Natural killer cell (primary cell): ENCODE measurements around the gene ORAI3. TPM values are rescaled to one million over a fixed set of nuclear protein-coding genes. Genes with fewer than 3 reads are reported as not detected.

ENCODE experiments used
- ATAC-seq, 3 donors: fragments of 150-1000 bp in 2 of 3; fragments of 200-7000 bp in 1 of 3; cut with Tn5 transposase; 1 replicate in 1 of 3; 2 replicates in 2 of 3; pipeline ENCODE4 v1.10.0; 2021; ENCODE audit warnings: mild to moderate bottlenecking in 2 of 3, moderate library complexity in 2 of 3
- DNase-seq, 2 donors: peaks; one replicate each; pipeline versions ENCODE4 v3.0.0 to v3.0.0-alpha.2; 2013 to 2021; ENCODE audit warnings: mixed read lengths in 1 of 2
- H3K27ac ChIP-seq: one replicate; pipeline ENCODE4 v1.5.1; 2013; ENCODE audit warnings: mild to moderate bottlenecking, low read length
- H3K27me3 ChIP-seq: one replicate; pipeline ENCODE4 v1.6.1; 2013; ENCODE audit warnings: low read length; ENCODE audit not compliant: control insufficient read depth, insufficient read depth
- H3K36me3 ChIP-seq: one replicate; pipeline ENCODE4 v1.6.1; 2013; ENCODE audit warnings: low read length; ENCODE audit not compliant: control insufficient read depth, insufficient read depth
- H3K4me1 ChIP-seq: one replicate; pipeline ENCODE4 v1.6.1; 2013; ENCODE audit warnings: low read length; ENCODE audit not compliant: control insufficient read depth, insufficient read depth
- H3K4me3 ChIP-seq: one replicate; pipeline ENCODE4 v1.5.1; 2013; ENCODE audit warnings: low read length
- H3K9me3 ChIP-seq: one replicate; pipeline ENCODE4 v1.6.1; 2013; ENCODE audit warnings: low read length; ENCODE audit not compliant: control insufficient read depth, insufficient read depth
- H3K27ac Mint-ChIP-seq, 2 donors: one replicate each; pipeline ENCODE4 v1.8.0; 2022; ENCODE audit warnings: mild to moderate bottlenecking in 2 of 2, mixed read lengths in 2 of 2, moderate library complexity in 1 of 2
- H3K27me3 Mint-ChIP-seq, 2 donors: one replicate each; pipeline ENCODE4 v1.8.0; 2022; ENCODE audit warnings: low read depth in 2 of 2, mixed read lengths in 2 of 2
- H3K36me3 Mint-ChIP-seq: one replicate; pipeline ENCODE4 v1.8.0; 2022; ENCODE audit warnings: mixed read lengths
- H3K4me1 Mint-ChIP-seq, 2 donors: one replicate each; pipeline ENCODE4 v1.8.0; 2022; ENCODE audit warnings: mixed read lengths in 2 of 2
- H3K4me3 Mint-ChIP-seq: one replicate; pipeline ENCODE4 v1.8.0; 2022; ENCODE audit warnings: mild to moderate bottlenecking, moderate library complexity, mixed read lengths
- H3K9me3 Mint-ChIP-seq, 2 donors: one replicate each; pipeline ENCODE4 v1.8.0; 2022; ENCODE audit warnings: mixed read lengths in 2 of 2
- WGBS: methylation state at CpG from one replicate; pipeline ENCODE4 v1.1.7; 2013; ENCODE audit warnings: missing lambda C conversion rate; ENCODE audit not compliant: insufficient coverage; 5-methylcytosine and 5-hydroxymethylcytosine counted together
- intact Hi-C: fragments of 100-400 bp; cut with micrococcal nuclease; formaldehyde crosslinking; loops from one replicate; pipeline ENCODE4 v1.14.2; 2022
- total RNA-seq, 4 donors: library from RNA; stranded (reverse); fragments of 120-200 nt in 1 of 4; gene quantifications; one replicate each; pipeline versions ENCODE4 v1.2.3 to v1.2.4, GENCODE V29; 2013 to 2022
- TF ChIP-seq, protein P1 (sequence below): fragments of 200-600 bp; IDR thresholded peaks from one replicate; pipeline ENCODE4 v1.8.0; 2022; ENCODE audit warnings: antibody characterized with exemption

Gene ORAI3
- total RNA-seq, 3 donors from 2014 or later (not counting 1 experiment from before 2014, with no cell fraction given) = 10.8 to 19.8 (median 12.8) TPM

- Mint-ChIP-seq H3K9me3 (peaks cover 2% of the 10 kb centered on the region in 2 donors), H3K27ac (peak overlapping the region; percentile 96 to 99), H3K4me3 (peak overlapping the region; percentile 99), H3K36me3 (no peaks in the 10 kb centered on the region), H3K4me1 (peaks cover 29 to 31% of the 10 kb centered on the region in 2 donors), H3K27me3 (no peaks in the 10 kb centered on the region)
- Histone ChIP-seq H3K36me3 (no peaks in the 10 kb centered on the region), H3K27me3 (no peaks in the 10 kb centered on the region), H3K4me1 (peaks cover 47% of the 10 kb centered on the region), H3K9me3 (no peaks in the 10 kb centered on the region), H3K4me3 (no peak overlapping the region), H3K27ac (peak overlapping the region; percentile 85)
- TF ChIP-seq, protein P1, sequence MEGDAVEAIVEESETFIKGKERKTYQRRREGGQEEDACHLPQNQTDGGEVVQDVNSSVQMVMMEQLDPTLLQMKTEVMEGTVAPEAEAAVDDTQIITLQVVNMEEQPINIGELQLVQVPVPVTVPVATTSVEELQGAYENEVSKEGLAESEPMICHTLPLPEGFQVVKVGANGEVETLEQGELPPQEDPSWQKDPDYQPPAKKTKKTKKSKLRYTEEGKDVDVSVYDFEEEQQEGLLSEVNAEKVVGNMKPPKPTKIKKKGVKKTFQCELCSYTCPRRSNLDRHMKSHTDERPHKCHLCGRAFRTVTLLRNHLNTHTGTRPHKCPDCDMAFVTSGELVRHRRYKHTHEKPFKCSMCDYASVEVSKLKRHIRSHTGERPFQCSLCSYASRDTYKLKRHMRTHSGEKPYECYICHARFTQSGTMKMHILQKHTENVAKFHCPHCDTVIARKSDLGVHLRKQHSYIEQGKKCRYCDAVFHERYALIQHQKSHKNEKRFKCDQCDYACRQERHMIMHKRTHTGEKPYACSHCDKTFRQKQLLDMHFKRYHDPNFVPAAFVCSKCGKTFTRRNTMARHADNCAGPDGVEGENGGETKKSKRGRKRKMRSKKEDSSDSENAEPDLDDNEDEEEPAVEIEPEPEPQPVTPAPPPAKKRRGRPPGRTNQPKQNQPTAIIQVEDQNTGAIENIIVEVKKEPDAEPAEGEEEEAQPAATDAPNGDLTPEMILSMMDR = no peak
- 42% methylated on average over 4 of the region's 4 CpGs for WGBS
- intact Hi-C loops = loop anchor here (2.0 kb wide), 1 partner anchor 29 kb away; no protein-coding TSS in a partner anchor
- DNase-seq = peak in 1 of 2 donors; percentile 43
- no peak for ATAC-seq
Measured at GRCh38 chr16:30903596-30903995, 45.3 kb upstream of the ORAI3 start.

- WGBS = 76% methylated on average over 19 of the region's 19 CpGs
Measured at GRCh38 chr16:30904114-30904780, 44.6 kb upstream of the ORAI3 start.

GRCh38 chr16:30907064-30907463 lies 41.8 kb upstream of the ORAI3 start:
- intact Hi-C loops = no loop called here
- Mint-ChIP-seq H3K9me3 (peaks cover 2% of the 10 kb centered on the region in 2 donors), H3K4me1 (peaks cover 22 to 23% of the 10 kb centered on the region in 2 donors), H3K4me3 (no peak overlapping the region), H3K27ac (no peak overlapping the region), H3K27me3 (no peaks in the 10 kb centered on the region), H3K36me3 (no peaks in the 10 kb centered on the region)
- Histone ChIP-seq H3K36me3 (no peaks in the 10 kb centered on the region), H3K9me3 (no peaks in the 10 kb centered on the region), H3K4me1 (peaks cover 36% of the 10 kb centered on the region), H3K4me3 (no peak overlapping the region), H3K27ac (no peak overlapping the region), H3K27me3 (no peaks in the 10 kb centered on the region)
- TF ChIP-seq, protein P1 = no peak
- 88% methylated on average over 4 of the region's 4 CpGs for WGBS
- DNase-seq (no peak), ATAC-seq (no peak)

More at GRCh38 chr16:30904114-30904780, 44.6 kb upstream of the ORAI3 start:
- no peaks in the 10 kb centered on the region for H3K27me3 ChIP-seq
- Mint-ChIP-seq H3K27ac (peak overlapping the region; percentile 96 to 99), H3K27me3 (no peaks in the 10 kb centered on the region), H3K4me1 (peaks cover 29 to 31% of the 10 kb centered on the region in 2 donors), H3K4me3 (no peak overlapping the region), H3K36me3 (no peaks in the 10 kb centered on the region), H3K9me3 (peaks cover 2% of the 10 kb centered on the region in 2 donors)
- DNase-seq (peak in 1 of 2 donors; percentile 23), ATAC-seq (no peak)
- no peaks in the 10 kb centered on the region for H3K9me3 ChIP-seq
- intact Hi-C loops = no loop called here
- no peaks in the 10 kb centered on the region for H3K36me3 ChIP-seq
- TF ChIP-seq, protein P1 = no peak
- no peak overlapping the region for H3K4me3 ChIP-seq
- H3K27ac ChIP-seq = peak overlapping the region; percentile 85
- H3K4me1 ChIP-seq = peaks cover 47% of the 10 kb centered on the region
